ENCODE data around the gene FAM78B. TPM values are rescaled to one million over a fixed set of nuclear protein-coding genes. Genes with fewer than 3 reads are reported as not detected.

Gene FAM78B
- total and polyA plus RNA-seq, 10 of the 15 experiments (the other 5 are each of a cell fraction or from before 2014, with no cell fraction given) = 0.10 to 4.9 (median 1.6) TPM

- no peak for TF ChIP-seq STAT1 (conservative IDR thresholded peaks at IDR 0.05)
Observed at GRCh38 chr1:166151804-166152203, 15.0 kb downstream of the FAM78B start (continued).

- DNase-seq (ENCODE audit: low read depth, low spot score) (no peak), FAIRE-seq (no peak), ATAC-seq (no peak)
- H3K9ac ChIP-seq (ENCODE audit: control insufficient read depth, insufficient read depth, low read length) = no peak overlapping the region
- no peaks in the 10 kb centered on the region for H3K9me3 ChIP-seq (replicated peaks; ENCODE audit: control insufficient read depth, insufficient read depth, low read length)
- BruUV-seq (replicated peaks) = no TSS peak
- H3K4me1 ChIP-seq (ENCODE audit: control insufficient read depth, insufficient read depth, low read length) = no peaks in the 10 kb centered on the region
- no peak overlapping the region for H3K4me3 ChIP-seq
- 35% methylated on average over 1 of the region's 1 CpG for WGBS (ENCODE audit: insufficient coverage, insufficient replicate concordance, low lambda C conversion rate, missing lambda C conversion rate)
- H3K36me3 ChIP-seq (ENCODE audit: control insufficient read depth in 2 of 2, insufficient read depth in 2 of 2, low read length in 1 of 2) = no peaks in the 10 kb centered on the region
- no peak overlapping the region for H2AFZ ChIP-seq (ENCODE audit: control insufficient read depth, low read depth, low read length)
- H3K27me3 ChIP-seq (replicated peaks in 1 of 2; ENCODE audit: control insufficient read depth in 2 of 2, insufficient read depth in 2 of 2, low read length in 1 of 2) = no peaks in the 10 kb centered on the region
- CTCF ChIA-PET = no interaction called here
- H4K20me1 ChIP-seq (ENCODE audit: control insufficient read depth, insufficient read depth) = no peaks in the 10 kb centered on the region
- H3K79me2 ChIP-seq (ENCODE audit: control insufficient read depth, insufficient read depth, low read length) = no peaks in the 10 kb centered on the region
- RAD21 ChIA-PET (ENCODE audit: unreplicated experiment) = interaction anchor here (1.5 kb wide), 1 partner anchor 113 kb away, joined by 4 read pairs; no protein-coding TSS in a partner anchor
- in situ Hi-C loops (cut with MboI) (no loop called here), intact Hi-C loops (cut with micrococcal nuclease; ENCODE audit: unreplicated experiment) (no loop called here)
- no peak overlapping the region for H3K27ac ChIP-seq (ENCODE audit: control insufficient read depth, insufficient read depth)
- H3K4me2 ChIP-seq (ENCODE audit: control insufficient read depth, insufficient read depth) = no peak overlapping the region
- POLR2A ChIA-PET = no interaction called here
- SMC1A ChIA-PET (ENCODE audit: uncharacterized antibody, unreplicated experiment) = interaction anchor here (0.6 to 1.2 kb wide), 3 partner anchors 8 to 141 kb away, joined by 3 read pairs; no protein-coding TSS in a partner anchor
- TF ChIP-seq TBL1XR1 (IDR thresholded peaks at IDR 0.05; ENCODE audit: low read depth, low read length) (no peak), RELB (IDR thresholded peaks at IDR 0.05; ENCODE audit: low read depth) (no peak), IKZF2 (IDR thresholded peaks at IDR 0.05) (no peak), EZH2 (IDR thresholded peaks at IDR 0.05; ENCODE audit: borderline replicate concordance, control insufficient read depth, low read depth, low read length) (no peak), E2F8 (IDR thresholded peaks at IDR 0.05; ENCODE audit: low read depth, partially characterized antibody) (no peak), EP300 (IDR thresholded peaks at IDR 0.05; ENCODE audit: borderline replicate concordance in 1 of 2, control insufficient read depth in 1 of 2, low read depth in 2 of 2, low read length in 2 of 2) (no peak), NKRF (conservative IDR thresholded peaks at IDR 0.05) (no peak), POLR2AphosphoS5 (IDR thresholded peaks at IDR 0.05; ENCODE audit: low read length) (no peak), ZNF687 (IDR thresholded peaks at IDR 0.05) (no peak), NR2C1 (IDR thresholded peaks at IDR 0.05) (no peak), POLR2AphosphoS2 (IDR thresholded peaks at IDR 0.05; ENCODE audit: low read depth, low read length) (no peak)
Observed at GRCh38 chr1:166145499-166145898, 21.3 kb downstream of the FAM78B start.

Measured in GM12878 (cell line).